Measurements from ENCODE around the gene POLE3. TPM values are rescaled to one million over a fixed set of nuclear protein-coding genes. Genes with fewer than 3 reads are reported as not detected.

The POLE3 gene
- total RNA-seq, 1 donor from 2014 or later = 36.1 TPM

Other genes starting within 250 kb of the POLE3 start
- 9.6 and 30.2 TPM in 2 replicates for gene FKBP15, start 189.4 kb downstream of the POLE3 start, total RNA-seq
- gene SLC31A1, start 189.1 kb downstream of the POLE3 start, total RNA-seq = 28.7 and 32.4 TPM in 2 replicates
- gene CDC26, start 135.1 kb downstream of the POLE3 start, total RNA-seq = 43.4 and 51.7 TPM in 2 replicates
- 31.1 and 36.6 TPM in 2 replicates for gene PRPF4, start 135.0 kb downstream of the POLE3 start, total RNA-seq
- gene RNF183, start 107.3 kb downstream of the POLE3 start, total RNA-seq = 0.80 and 1.2 TPM in 2 replicates
- gene WDR31, start 70.4 kb downstream of the POLE3 start, total RNA-seq = 1.9 and 9.3 TPM in 2 replicates
- gene BSPRY, start 61.1 kb downstream of the POLE3 start, total RNA-seq = 0.45 and 22.4 TPM in 2 replicates
- 23.8 and 24.1 TPM in 2 replicates for gene HDHD3, start 33.7 kb downstream of the POLE3 start, total RNA-seq
- gene ALAD, start 9.4 kb downstream of the POLE3 start, total RNA-seq = 6.3 and 34.0 TPM in 2 replicates
- gene C9orf43, start 72 bp upstream of the POLE3 start, total RNA-seq = 0.35 and 0.45 TPM in 2 replicates
- gene RGS3, start 53.1 kb upstream of the POLE3 start, total RNA-seq = 56.1 and 76.2 TPM in 2 replicates

Data from renal cortical epithelial cell (primary cell).